Vagina (tissue), 2 donors: ENCODE results near the gene NME9.

Source experiments
- POLR2A ChIP-seq, 2 donors: fragments of 450-650 bp; IDR thresholded peaks; one replicate each; pipeline ENCODE4 v1.6.1; 2017; ENCODE audit warnings: antibody characterized with exemption in 2 of 2, mild to moderate bottlenecking in 2 of 2, moderate library complexity in 2 of 2
- POLR2AphosphoS5 ChIP-seq, 2 donors: sonication (generic); formaldehyde crosslinking; IDR thresholded peaks; one replicate each; pipeline ENCODE4 v1.9.0; 2017; ENCODE audit warnings: antibody characterized with exemption in 2 of 2, mild to moderate bottlenecking in 2 of 2, low read depth in 1 of 2; ENCODE audit not compliant: insufficient read depth in 1 of 2
- TF ChIP-seq, protein P1 (sequence below), 3 experiments: fragments of 450-650 bp in 2 of 3; fragments of 200-600 bp in 1 of 3; sonication (generic) in 1 of 3; IDR thresholded peaks; one replicate each; pipeline ENCODE4 v1.5.1; 2017 to 2019; ENCODE audit warnings: antibody characterized with exemption in 3 of 3, mild to moderate bottlenecking in 2 of 3, moderate library complexity in 2 of 3

DNA sequence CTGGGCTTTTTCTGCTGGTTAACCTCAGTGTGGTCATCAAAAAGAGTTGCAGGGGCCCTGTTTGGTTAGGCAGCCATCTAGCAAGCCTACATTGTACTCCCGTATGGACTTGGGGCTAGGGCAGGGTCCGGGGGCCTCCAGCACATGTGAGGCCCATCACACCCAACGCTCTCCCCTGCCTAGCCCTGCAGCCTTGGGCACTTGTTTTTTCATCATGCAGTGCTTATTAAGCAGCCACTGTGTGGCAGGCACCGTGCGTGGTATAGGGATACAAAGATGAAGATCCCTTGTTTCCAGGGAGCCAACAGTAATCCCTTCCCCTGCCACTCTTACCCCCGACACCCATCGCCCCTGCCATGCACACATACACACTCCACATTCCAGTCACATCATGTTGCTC lies 32.9 kb upstream of the NME9 start:
- TF ChIP-seq POLR2A (IDR thresholded peaks at IDR 0.05) (no peak), POLR2AphosphoS5 (IDR thresholded peaks at IDR 0.05; ENCODE audit: insufficient read depth in 1 of 2, low read depth in 1 of 2) (no peak)
- TF ChIP-seq, protein P1, sequence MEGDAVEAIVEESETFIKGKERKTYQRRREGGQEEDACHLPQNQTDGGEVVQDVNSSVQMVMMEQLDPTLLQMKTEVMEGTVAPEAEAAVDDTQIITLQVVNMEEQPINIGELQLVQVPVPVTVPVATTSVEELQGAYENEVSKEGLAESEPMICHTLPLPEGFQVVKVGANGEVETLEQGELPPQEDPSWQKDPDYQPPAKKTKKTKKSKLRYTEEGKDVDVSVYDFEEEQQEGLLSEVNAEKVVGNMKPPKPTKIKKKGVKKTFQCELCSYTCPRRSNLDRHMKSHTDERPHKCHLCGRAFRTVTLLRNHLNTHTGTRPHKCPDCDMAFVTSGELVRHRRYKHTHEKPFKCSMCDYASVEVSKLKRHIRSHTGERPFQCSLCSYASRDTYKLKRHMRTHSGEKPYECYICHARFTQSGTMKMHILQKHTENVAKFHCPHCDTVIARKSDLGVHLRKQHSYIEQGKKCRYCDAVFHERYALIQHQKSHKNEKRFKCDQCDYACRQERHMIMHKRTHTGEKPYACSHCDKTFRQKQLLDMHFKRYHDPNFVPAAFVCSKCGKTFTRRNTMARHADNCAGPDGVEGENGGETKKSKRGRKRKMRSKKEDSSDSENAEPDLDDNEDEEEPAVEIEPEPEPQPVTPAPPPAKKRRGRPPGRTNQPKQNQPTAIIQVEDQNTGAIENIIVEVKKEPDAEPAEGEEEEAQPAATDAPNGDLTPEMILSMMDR (IDR thresholded peaks at IDR 0.05) = no peak
